Endothelial cell (in vitro differentiated cells): Measurements from ENCODE around the gene RNF169. TPM values are rescaled to one million over a fixed set of nuclear protein-coding genes. Genes with fewer than 3 reads are reported as not detected.

Source experiments
- DNase-seq: peaks from one replicate; pipeline ENCODE4 v3.0.0; 2021; ENCODE audit warnings: low spot score
- H3K27ac Mint-ChIP-seq: one replicate; pipeline ENCODE4 v1.8.0; 2021; ENCODE audit warnings: mixed read lengths, inconsistent platforms; ENCODE audit not compliant: unreplicated experiment
- H3K27me3 Mint-ChIP-seq: one replicate; pipeline ENCODE4 v1.8.0; 2021; ENCODE audit warnings: mild to moderate bottlenecking, moderate library complexity, mixed read lengths, inconsistent platforms; ENCODE audit not compliant: unreplicated experiment
- H3K36me3 Mint-ChIP-seq: one replicate; pipeline ENCODE4 v1.8.0; 2021; ENCODE audit warnings: mild to moderate bottlenecking, low read depth, mixed read lengths, inconsistent platforms; ENCODE audit not compliant: unreplicated experiment
- H3K4me1 Mint-ChIP-seq: one replicate; pipeline ENCODE4 v1.8.0; 2021; ENCODE audit warnings: mild to moderate bottlenecking, mixed read lengths, inconsistent platforms; ENCODE audit not compliant: unreplicated experiment
- H3K4me3 Mint-ChIP-seq: one replicate; pipeline ENCODE4 v1.8.0; 2021; ENCODE audit warnings: mild to moderate bottlenecking, mixed read lengths, inconsistent platforms; ENCODE audit not compliant: unreplicated experiment
- H3K9me3 Mint-ChIP-seq: one replicate; pipeline ENCODE4 v1.8.0; 2021; ENCODE audit warnings: mixed read lengths, inconsistent platforms; ENCODE audit not compliant: unreplicated experiment
- total RNA-seq: library from RNA; stranded (reverse); fragmentation: NEBNext Ultra II Directional; extraction: Animal tissue kit (Norgen Biotek cat#: 25700); gene quantifications from one replicate; pipeline ENCODE4 v1.2.1, GENCODE V29; 2021; ENCODE audit not compliant: unreplicated experiment
- TF ChIP-seq, protein P1 (sequence below): fragments of 200-600 bp; sonication (generic); IDR thresholded peaks from one replicate; pipeline ENCODE4 v1.5.0; 2021; ENCODE audit warnings: antibody characterized with exemption; ENCODE audit not compliant: unreplicated experiment

RNF169 gene
- total RNA-seq, 1 donor from 2014 or later: 16.8 TPM

DNA sequence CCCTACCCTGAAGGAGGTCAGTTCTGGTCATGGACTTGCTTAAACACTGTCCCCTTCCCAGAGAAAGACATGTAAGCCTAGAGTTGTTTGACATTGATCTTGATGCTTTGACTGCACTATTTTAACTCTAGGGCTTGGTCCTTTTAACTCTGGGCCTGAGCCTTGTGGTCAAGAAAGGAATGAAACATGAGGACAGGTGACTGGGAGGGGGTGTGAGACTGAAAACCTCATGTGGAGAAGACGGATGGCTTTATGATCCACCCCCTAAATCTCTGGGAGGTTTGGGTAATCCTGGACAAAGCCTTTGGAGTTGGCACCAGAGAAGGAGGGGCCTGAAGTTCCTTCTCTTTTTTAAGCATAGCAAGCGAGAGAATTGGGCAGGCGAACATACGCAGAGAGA lies 35.0 kb upstream of the RNF169 start:
- peaks cover 20% of the 10 kb centered on the region for H3K4me1 Mint-ChIP-seq
- peaks cover 15% of the 10 kb centered on the region for H3K27me3 Mint-ChIP-seq
- no peak overlapping the region for H3K27ac Mint-ChIP-seq
- no peak for DNase-seq
- TF ChIP-seq, protein P1, sequence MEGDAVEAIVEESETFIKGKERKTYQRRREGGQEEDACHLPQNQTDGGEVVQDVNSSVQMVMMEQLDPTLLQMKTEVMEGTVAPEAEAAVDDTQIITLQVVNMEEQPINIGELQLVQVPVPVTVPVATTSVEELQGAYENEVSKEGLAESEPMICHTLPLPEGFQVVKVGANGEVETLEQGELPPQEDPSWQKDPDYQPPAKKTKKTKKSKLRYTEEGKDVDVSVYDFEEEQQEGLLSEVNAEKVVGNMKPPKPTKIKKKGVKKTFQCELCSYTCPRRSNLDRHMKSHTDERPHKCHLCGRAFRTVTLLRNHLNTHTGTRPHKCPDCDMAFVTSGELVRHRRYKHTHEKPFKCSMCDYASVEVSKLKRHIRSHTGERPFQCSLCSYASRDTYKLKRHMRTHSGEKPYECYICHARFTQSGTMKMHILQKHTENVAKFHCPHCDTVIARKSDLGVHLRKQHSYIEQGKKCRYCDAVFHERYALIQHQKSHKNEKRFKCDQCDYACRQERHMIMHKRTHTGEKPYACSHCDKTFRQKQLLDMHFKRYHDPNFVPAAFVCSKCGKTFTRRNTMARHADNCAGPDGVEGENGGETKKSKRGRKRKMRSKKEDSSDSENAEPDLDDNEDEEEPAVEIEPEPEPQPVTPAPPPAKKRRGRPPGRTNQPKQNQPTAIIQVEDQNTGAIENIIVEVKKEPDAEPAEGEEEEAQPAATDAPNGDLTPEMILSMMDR: no peak
- H3K36me3 Mint-ChIP-seq: peaks cover 3% of the 10 kb centered on the region
- H3K9me3 Mint-ChIP-seq: no peaks in the 10 kb centered on the region
- H3K4me3 Mint-ChIP-seq: no peak overlapping the region

DNA sequence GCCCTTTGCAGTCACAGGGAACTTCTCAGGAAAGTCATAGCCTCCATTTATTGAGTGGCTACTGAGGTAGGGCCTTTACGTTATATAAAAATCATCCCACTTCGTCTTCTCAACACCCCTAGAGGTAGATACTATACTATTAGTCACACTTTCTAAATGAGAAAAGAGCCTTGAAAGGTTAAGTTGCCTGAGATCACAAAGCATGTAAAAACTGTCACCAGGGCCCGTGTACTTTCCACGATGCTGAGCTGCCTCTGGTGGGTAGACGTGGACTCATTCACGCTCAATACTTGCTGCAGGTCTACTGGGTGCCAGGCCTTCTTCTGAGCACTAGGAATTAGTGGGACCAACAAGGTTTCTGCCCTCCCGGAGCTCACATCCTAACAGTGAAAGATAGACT lies 33.7 kb upstream of the RNF169 start:
- Mint-ChIP-seq H3K9me3 (no peaks in the 10 kb centered on the region), H3K36me3 (peaks cover 3% of the 10 kb centered on the region), H3K4me3 (no peak overlapping the region), H3K27me3 (peaks cover 13% of the 10 kb centered on the region), H3K27ac (no peak overlapping the region), H3K4me1 (peaks cover 16% of the 10 kb centered on the region)
- DNase-seq: no peak
- TF ChIP-seq, protein P1: no peak

- H3K4me3 Mint-ChIP-seq: peak overlapping the region; percentile 26
- peaks cover 13% of the 10 kb centered on the region for H3K27me3 Mint-ChIP-seq
- no peaks in the 10 kb centered on the region for H3K9me3 Mint-ChIP-seq
- TF ChIP-seq, protein P1: no peak
- H3K4me1 Mint-ChIP-seq: peaks cover 13% of the 10 kb centered on the region
- DNase-seq: no peak
- H3K36me3 Mint-ChIP-seq: peaks cover 3% of the 10 kb centered on the region
- no peak overlapping the region for H3K27ac Mint-ChIP-seq
Measured at GRCh38 chr11:74717221-74717969, 31.3 kb upstream of the RNF169 start.

DNA sequence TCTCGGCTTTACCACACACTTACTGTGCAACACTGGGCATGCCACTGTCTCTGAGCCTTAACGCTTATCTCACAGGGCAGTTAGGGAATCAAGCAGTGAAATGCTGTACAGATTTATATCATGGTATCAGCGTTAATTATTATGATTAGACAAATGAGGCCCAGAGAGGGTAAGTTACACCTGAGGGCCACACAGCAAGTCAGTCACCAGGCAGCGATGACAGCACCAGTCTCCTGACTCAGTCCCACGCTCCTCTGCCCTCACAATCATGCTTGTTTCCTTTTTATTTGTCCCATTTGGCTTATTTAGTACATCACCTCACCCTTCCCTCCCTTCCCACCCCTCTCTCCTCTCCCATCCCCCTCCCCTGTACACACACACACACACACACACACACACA lies 29.6 kb upstream of the RNF169 start:
- no peak for DNase-seq
- TF ChIP-seq, protein P1: no peak
- Mint-ChIP-seq H3K36me3 (no peaks in the 10 kb centered on the region), H3K27me3 (peaks cover 11% of the 10 kb centered on the region), H3K4me1 (peaks cover 13% of the 10 kb centered on the region), H3K4me3 (no peak overlapping the region), H3K27ac (no peak overlapping the region), H3K9me3 (no peaks in the 10 kb centered on the region)
